ENCODE data around the gene KY.

- TF ChIP-seq POLR2A (IDR thresholded peaks at IDR 0.05) (no peak), CTCF (IDR thresholded peaks at IDR 0.05 in 4 of 5, conservative IDR thresholded peaks at IDR 0.05 in 1 of 5) (no peak)
These were observed 16.1 kb upstream of the KY start for GRCh38 chr3:134666885-134667284.

All from gastrocnemius medialis (tissue), 4 donors.